Uterus (tissue), 2 donors: ENCODE results near the gene IER2.

Experiments
- CTCF ChIP-seq, 4 experiments: fragments of 200-600 bp in 2 of 4; fragments of 450-650 bp in 2 of 4; sonication (generic) in 2 of 4; IDR thresholded peaks; one replicate each; pipeline ENCODE4 v1.5.1; 2016 to 2019; ENCODE audit warnings: antibody characterized with exemption in 4 of 4, mild to moderate bottlenecking in 2 of 4, moderate library complexity in 1 of 4
- POLR2A ChIP-seq, 2 donors: fragments of 450-650 bp; IDR thresholded peaks; one replicate each; pipeline ENCODE4 v1.6.1; 2016; ENCODE audit warnings: antibody characterized with exemption in 2 of 2, mild to moderate bottlenecking in 1 of 2, moderate library complexity in 1 of 2

GRCh38 chr19:13127811-13128575, 22.2 kb upstream of the IER2 start:
- TF ChIP-seq CTCF (IDR thresholded peaks at IDR 0.05) (no peak), POLR2A (IDR thresholded peaks at IDR 0.05) (no peak)
